Stimulated activated CD8-positive, alpha-beta memory T cell treated with anti-CD3 and anti-CD28 coated beads, Interleukin-12 subunit alpha, Interleukin-12 subunit beta, amount 100 ng/mL, for 24 hours (primary cell): ENCODE data around the gene SLC44A2.

Source experiments
- DNase-seq: peaks from one replicate; pipeline ENCODE4 v3.0.0-alpha.2; 2020; ENCODE audit errors: extremely low read depth

SLC44A2 gene

GRCh38 chr19:10682397-10683063 is 57.2 kb downstream of the SLC44A2 start:
- DNase-seq: no peak

- DNase-seq: no peak
These were observed 57.7 kb downstream of the SLC44A2 start for GRCh38 chr19:10683064-10683426.

- no peak for DNase-seq
These were observed 58.2 kb downstream of the SLC44A2 start for GRCh38 chr19:10683582-10683981.

- no peak for DNase-seq
These were observed 59.9 kb downstream of the SLC44A2 start for GRCh38 chr19:10685210-10685609.

- DNase-seq: no peak
These were observed 60.8 kb downstream of the SLC44A2 start for GRCh38 chr19:10686193-10686592.

GRCh38 chr19:10686661-10687517 is 61.5 kb downstream of the SLC44A2 start:
- DNase-seq: no peak

GRCh38 chr19:10687518-10688288 is 62.4 kb downstream of the SLC44A2 start:
- DNase-seq: no peak

GRCh38 chr19:10688545-10689280 is 63.4 kb downstream of the SLC44A2 start:
- DNase-seq: no peak

GRCh38 chr19:10690341-10690781 is 65.0 kb downstream of the SLC44A2 start:
- DNase-seq: no peak

GRCh38 chr19:10691178-10691881 is 66.0 kb downstream of the SLC44A2 start:
- DNase-seq: no peak

GRCh38 chr19:10691883-10692282 is 66.5 kb downstream of the SLC44A2 start:
- no peak for DNase-seq

- no peak for DNase-seq
These were observed 67.4 kb downstream of the SLC44A2 start for GRCh38 chr19:10692673-10693264.
